Measurements from ENCODE around the gene GATAD1.

The GATAD1 gene

DNA sequence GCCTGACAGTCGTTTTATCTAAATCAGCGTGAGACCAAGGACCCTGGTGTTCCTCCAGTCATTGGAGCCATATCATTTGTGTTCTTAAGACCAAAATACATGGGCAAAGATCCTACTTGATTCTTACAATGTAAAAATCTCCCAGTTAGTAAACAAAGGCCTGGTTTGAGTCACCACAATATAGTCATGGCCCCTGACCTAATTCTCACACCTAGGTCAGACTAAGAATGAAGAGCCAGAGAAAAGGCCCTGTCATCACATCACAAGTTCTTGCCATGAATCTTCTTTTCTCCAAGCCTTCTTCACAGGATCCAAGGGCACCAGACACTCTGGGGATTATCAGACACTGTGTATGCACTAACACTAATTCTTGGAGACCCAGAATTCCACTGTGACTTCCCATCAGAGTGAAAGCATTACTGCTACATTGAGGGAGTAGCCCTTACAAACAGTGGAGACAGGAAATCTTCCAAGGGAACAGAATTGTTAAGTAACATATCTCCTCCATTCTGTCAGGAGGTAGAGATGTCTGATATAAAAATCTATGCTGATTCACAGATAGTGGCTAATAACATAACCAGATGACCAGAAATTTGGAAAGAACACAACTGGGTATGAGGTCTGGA lies 38.1 kb downstream of the GATAD1 start:
- in situ Hi-C loops (cut with HindIII; ENCODE audit: low pct_ligation_motif_present, low sequenced_read_pairs): no loop called here
- Histone ChIP-seq H3K27me3 (replicated peaks) (no peaks in the 10 kb centered on the region), H3K27ac (no peak overlapping the region), H3K36me3 (replicated peaks) (peaks cover 6% of the 10 kb centered on the region), H3K4me3 (ENCODE audit: low read depth, low read length) (no peak overlapping the region)
- TF ChIP-seq, protein P1, sequence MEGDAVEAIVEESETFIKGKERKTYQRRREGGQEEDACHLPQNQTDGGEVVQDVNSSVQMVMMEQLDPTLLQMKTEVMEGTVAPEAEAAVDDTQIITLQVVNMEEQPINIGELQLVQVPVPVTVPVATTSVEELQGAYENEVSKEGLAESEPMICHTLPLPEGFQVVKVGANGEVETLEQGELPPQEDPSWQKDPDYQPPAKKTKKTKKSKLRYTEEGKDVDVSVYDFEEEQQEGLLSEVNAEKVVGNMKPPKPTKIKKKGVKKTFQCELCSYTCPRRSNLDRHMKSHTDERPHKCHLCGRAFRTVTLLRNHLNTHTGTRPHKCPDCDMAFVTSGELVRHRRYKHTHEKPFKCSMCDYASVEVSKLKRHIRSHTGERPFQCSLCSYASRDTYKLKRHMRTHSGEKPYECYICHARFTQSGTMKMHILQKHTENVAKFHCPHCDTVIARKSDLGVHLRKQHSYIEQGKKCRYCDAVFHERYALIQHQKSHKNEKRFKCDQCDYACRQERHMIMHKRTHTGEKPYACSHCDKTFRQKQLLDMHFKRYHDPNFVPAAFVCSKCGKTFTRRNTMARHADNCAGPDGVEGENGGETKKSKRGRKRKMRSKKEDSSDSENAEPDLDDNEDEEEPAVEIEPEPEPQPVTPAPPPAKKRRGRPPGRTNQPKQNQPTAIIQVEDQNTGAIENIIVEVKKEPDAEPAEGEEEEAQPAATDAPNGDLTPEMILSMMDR (IDR thresholded peaks at IDR 0.05; ENCODE audit: low read depth, low read length, missing control alignments): no peak
- DNase-seq: no peak

DNA sequence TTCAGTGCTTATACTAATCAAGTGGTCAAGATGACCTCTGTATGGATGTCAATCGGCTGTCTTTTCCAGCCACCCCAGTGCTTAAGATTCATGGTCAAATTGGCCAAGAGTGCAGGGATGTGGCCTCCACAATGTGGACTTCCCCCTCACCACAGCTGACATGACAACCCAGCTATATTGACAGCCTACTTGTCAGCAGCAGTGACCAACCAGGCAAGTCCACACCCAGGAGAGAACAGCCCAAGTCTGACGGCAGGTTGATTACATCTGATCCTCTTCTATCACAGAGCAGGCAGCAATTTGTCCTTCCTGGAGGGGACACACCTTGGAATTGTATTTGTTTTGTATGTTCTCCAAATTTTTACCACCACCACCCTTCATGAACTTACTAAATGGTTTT lies 38.7 kb downstream of the GATAD1 start:
- no peaks in the 10 kb centered on the region for H3K27me3 ChIP-seq (replicated peaks)
- in situ Hi-C loops (cut with HindIII; ENCODE audit: low pct_ligation_motif_present, low sequenced_read_pairs): no loop called here
- TF ChIP-seq, protein P1 (IDR thresholded peaks at IDR 0.05; ENCODE audit: low read depth, low read length, missing control alignments): no peak
- H3K36me3 ChIP-seq (replicated peaks): peaks cover 6% of the 10 kb centered on the region
- H3K27ac ChIP-seq: no peak overlapping the region
- no peak overlapping the region for H3K4me3 ChIP-seq (ENCODE audit: low read depth, low read length)
- DNase-seq: no peak

DNA sequence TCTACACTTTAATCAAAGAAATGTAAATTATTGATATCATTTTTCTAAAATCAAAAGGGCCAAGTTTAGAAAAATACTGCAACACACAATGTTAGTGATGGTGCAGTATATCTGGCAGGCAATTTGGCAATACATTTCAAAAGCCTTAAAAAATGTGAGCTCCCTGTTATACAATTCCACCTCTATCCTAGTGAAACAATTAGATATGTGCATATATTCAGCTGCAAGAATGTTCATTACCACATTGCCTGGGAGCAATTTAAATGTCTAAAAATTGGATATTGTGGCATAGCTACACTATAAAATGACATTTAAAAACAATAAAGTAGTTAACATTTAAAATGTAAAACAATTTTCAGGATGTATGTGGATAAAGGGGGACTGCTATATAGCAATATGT lies 40.5 kb downstream of the GATAD1 start:
- Histone ChIP-seq H3K4me3 (ENCODE audit: low read depth, low read length) (no peak overlapping the region), H3K27ac (no peak overlapping the region), H3K36me3 (replicated peaks) (peaks cover 6% of the 10 kb centered on the region), H3K27me3 (replicated peaks) (no peaks in the 10 kb centered on the region)
- DNase-seq: no peak
- TF ChIP-seq, protein P1 (IDR thresholded peaks at IDR 0.05; ENCODE audit: low read depth, low read length, missing control alignments): no peak
- in situ Hi-C loops (cut with HindIII; ENCODE audit: low pct_ligation_motif_present, low sequenced_read_pairs): no loop called here

DNA sequence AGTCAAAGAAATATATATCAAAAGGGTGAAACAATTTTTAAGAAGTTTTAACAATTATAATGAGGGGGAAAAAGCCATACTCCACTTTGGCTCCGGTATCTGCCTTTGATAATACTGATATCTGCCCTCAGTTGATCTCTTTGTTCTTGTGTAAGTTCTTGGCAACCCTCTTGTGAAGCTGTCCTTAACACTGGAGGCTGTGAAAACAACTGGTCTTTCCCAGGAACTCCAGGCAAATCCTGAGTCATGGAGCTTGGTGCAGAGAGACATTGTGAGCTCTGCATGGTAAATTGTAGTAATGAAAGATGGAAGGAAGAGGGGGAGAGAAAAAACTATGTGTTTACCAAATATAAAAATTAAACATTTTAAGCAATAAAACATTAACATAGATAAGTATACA lies 42.4 kb downstream of the GATAD1 start:
- Histone ChIP-seq H3K36me3 (replicated peaks) (peaks cover 9% of the 10 kb centered on the region), H3K27ac (no peak overlapping the region), H3K27me3 (replicated peaks) (no peaks in the 10 kb centered on the region), H3K4me3 (ENCODE audit: low read depth, low read length) (no peak overlapping the region)
- peak; percentile 18 for DNase-seq
- in situ Hi-C loops (cut with HindIII; ENCODE audit: low pct_ligation_motif_present, low sequenced_read_pairs): no loop called here
- TF ChIP-seq, protein P1 (IDR thresholded peaks at IDR 0.05; ENCODE audit: low read depth, low read length, missing control alignments): no peak

DNA sequence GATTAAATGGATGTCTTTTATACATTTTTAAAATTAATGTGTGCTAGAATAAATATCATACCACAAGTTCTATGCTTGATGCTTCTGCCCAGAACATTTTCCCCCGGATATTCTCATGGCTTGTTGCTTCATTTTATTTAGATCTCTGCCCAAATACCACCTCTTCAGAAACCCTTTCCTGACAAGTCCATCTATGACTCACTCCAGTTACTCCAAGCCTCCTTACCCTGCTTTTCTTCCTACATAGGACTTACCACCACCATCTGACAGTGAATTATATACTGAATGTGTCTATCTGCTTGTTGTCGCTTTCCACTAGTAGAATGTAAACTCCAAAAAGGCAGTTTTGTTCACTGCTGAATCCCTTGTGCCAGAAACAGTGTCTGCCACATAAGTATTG lies 49.6 kb downstream of the GATAD1 start:
- peaks cover 6% of the 10 kb centered on the region for H3K36me3 ChIP-seq (replicated peaks)
- in situ Hi-C loops (cut with HindIII; ENCODE audit: low pct_ligation_motif_present, low sequenced_read_pairs): no loop called here
- H3K27ac ChIP-seq: no peak overlapping the region
- DNase-seq: peak; percentile 12
- H3K4me3 ChIP-seq (ENCODE audit: low read depth, low read length): no peak overlapping the region
- TF ChIP-seq, protein P1 (IDR thresholded peaks at IDR 0.05; ENCODE audit: low read depth, low read length, missing control alignments): no peak
- no peaks in the 10 kb centered on the region for H3K27me3 ChIP-seq (replicated peaks)

DNA sequence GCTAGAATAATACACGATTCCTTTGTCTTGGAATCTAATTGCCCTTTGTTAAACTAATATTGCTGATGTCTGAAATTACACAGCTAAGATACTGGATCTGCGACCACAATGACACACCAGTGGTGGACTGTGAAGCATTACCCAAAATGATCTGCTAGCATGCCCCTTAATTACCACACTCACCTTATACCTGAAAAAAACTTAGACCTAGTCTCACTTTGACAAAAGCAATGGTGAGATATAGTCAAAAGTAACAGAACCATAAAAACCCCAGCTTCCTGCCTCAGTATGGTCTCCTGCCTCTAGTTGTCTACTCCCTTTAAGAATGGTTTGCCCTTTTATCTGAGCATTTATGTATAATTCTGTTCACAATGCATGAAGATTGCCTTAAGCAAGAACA lies 51.3 kb downstream of the GATAD1 start:
- in situ Hi-C loops (cut with HindIII; ENCODE audit: low pct_ligation_motif_present, low sequenced_read_pairs): no loop called here
- H3K27me3 ChIP-seq (replicated peaks): no peaks in the 10 kb centered on the region
- H3K36me3 ChIP-seq (replicated peaks): peaks cover 6% of the 10 kb centered on the region
- H3K27ac ChIP-seq: no peak overlapping the region
- H3K4me3 ChIP-seq (ENCODE audit: low read depth, low read length): no peak overlapping the region
- DNase-seq: no peak
- TF ChIP-seq, protein P1 (IDR thresholded peaks at IDR 0.05; ENCODE audit: low read depth, low read length, missing control alignments): no peak

Measured in brain microvascular endothelial cell (primary cell).